H1 (cell line): ENCODE measurements around the gene CTSK. TPM values are rescaled to one million over a fixed set of nuclear protein-coding genes. Genes with fewer than 3 reads are reported as not detected.

Experiments
- RAD21 ChIP-seq, 2 experiments: IDR thresholded peaks in 1 of 2; conservative IDR thresholded peaks in 1 of 2; 2 replicates each; pipeline ENCODE4 v1.6.1; 2011; ENCODE audit warnings: low read depth in 2 of 2, low read length in 2 of 2, improper control_type of control experiment in 1 of 2, inconsistent platforms in 1 of 2, mild to moderate bottlenecking in 1 of 2, moderate library complexity in 1 of 2
- TAF1 ChIP-seq: IDR thresholded peaks from 2 replicates; pipeline ENCODE4 v1.6.1; 2011; ENCODE audit warnings: mild to moderate bottlenecking, low read depth, low read length
- TCF12 ChIP-seq: IDR thresholded peaks from 2 replicates; pipeline ENCODE4 v1.6.1; 2011; ENCODE audit warnings: low read depth, mild to moderate bottlenecking, low read length
- polyA plus RNA-seq, 7 experiments: library from polyadenylated mRNA; depleted of rRNA in 3 of 7; stranded (reverse) in 5 of 7; unstranded in 2 of 7; fragments of >200 nt in 5 of 7; fragments of 200-250 nt in 2 of 7; gene quantifications; 1 replicate in 5 of 7; 2 replicates in 1 of 7; 4 replicates in 1 of 7; pipeline versions ENCODE4 v1.2.1 to v1.2.3, GENCODE V29; 2011 to 2013; ENCODE audit warnings: missing spikeins in 2 of 7, mixed read lengths in 2 of 7
- total RNA-seq: library from RNA; stranded (reverse); fragmentation: NEBNext Ultra II Directional; extraction: Animal tissue kit (Norgen Biotek cat#: 25700); gene quantifications from 2 replicates; pipeline ENCODE4 v1.2.1, GENCODE V29; 2021

The CTSK gene
- total and polyA plus RNA-seq, 2 of the 8 experiments (the other 6 are each of a cell fraction or from before 2014, with no cell fraction given), result 2.7 to 4.2 TPM

DNA sequence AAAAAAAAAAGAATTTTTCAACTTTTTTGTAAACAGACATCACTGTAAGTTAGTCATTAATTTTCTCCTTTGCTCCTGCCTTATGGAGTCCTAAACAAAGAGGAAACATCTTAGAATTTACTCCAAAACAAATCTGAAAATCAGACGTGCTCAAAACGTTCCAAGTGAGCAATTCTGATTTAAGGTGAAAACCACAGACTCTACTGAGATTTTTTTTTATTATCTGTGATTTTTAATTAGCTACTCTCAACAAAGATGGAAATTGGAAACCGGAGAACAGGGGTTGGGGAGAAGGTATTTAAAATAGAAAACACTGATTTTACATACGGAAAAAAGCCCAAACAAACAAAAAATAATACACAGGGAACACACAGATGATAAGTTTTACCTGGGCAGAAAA lies 7.8 kb upstream of the CTSK start (continued):
- TF ChIP-seq RAD21 (IDR thresholded peaks at IDR 0.05 in 1 of 2, conservative IDR thresholded peaks at IDR 0.05 in 1 of 2; ENCODE audit: low read depth in 2 of 2, low read length in 2 of 2) (no peak), TCF12 (no peak), TAF1 (no peak)
